Activated naive CD4-positive, alpha-beta T cell treated with anti-CD3 and anti-CD28 coated beads, Interleukin-2, amount 10 ng/mL, durations not matched to agents 7 days and 5 days (primary cell): ENCODE results near the gene VAMP8.
"Not testable (repeated sequence)": the region's sequence is repeated elsewhere in the genome, so short reads cannot be mapped to it uniquely, and the experiment has no call there.

Source experiments
- CTCF ChIA-PET: fragments of 350-600 bp; sonication (Branson Sonifier 250); formaldehyde crosslinking; loops from one replicate; lab custom pipeline; 2021; ENCODE audit warnings: antibody characterized with exemption; lab: Charles Lee
- DNase-seq: peaks from one replicate; pipeline ENCODE4 v3.0.0-alpha.2; 2020
- H3K27ac Mint-ChIP-seq: one replicate; pipeline ENCODE4 v1.8.0; 2021; ENCODE audit warnings: mild to moderate bottlenecking, moderate library complexity, mixed read lengths
- H3K27me3 Mint-ChIP-seq: one replicate; pipeline ENCODE4 v1.8.0; 2021; ENCODE audit warnings: mild to moderate bottlenecking, mixed read lengths
- H3K36me3 Mint-ChIP-seq: one replicate; pipeline ENCODE4 v1.8.0; 2021; ENCODE audit warnings: mixed read lengths
- H3K4me1 Mint-ChIP-seq: one replicate; pipeline ENCODE4 v1.8.0; 2021; ENCODE audit warnings: mixed read lengths
- H3K4me3 Mint-ChIP-seq: one replicate; pipeline ENCODE4 v1.8.0; 2021; ENCODE audit warnings: mild to moderate bottlenecking, moderate library complexity, mixed read lengths
- H3K9me3 Mint-ChIP-seq: one replicate; pipeline ENCODE4 v1.8.0; 2021; ENCODE audit warnings: mixed read lengths

VAMP8 gene

DNA sequence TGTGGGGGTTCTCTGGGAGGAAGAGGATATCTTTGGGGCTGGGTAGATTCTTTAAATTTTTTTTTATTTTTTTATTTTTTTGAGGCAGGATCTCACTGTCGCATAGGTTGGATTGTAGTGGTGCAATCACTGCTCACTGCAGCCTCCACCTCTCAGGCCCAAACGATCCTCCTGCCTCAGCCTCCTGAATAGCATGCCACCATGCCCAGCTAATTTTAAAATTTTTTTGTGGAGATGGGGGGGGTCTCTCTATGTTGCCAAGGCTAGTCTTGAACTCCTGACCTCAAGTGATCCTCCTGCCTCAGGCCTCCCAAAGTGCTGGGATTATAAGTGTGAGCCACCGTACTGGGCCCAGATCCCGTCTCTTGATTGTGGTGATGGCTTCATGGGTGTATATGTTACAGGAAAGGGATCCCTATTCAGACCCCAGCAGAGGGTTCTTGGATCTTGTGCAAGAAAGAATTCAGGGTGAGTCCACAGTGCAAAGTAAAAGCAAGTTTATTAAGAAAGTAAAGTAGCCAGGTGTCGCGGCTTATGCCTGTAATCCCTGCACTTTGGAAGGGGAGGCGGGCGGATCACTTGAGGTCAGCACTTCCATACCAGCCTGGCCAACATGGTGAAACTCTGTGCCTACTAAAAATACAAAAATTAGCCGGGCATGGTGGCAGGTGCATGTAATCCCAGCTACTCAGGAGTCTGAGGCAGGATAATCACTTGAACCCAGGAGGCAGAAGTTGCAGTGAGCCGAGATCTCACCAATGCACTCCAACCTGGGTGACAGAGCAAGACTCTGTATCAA lies 36.5 kb downstream of the VAMP8 start:
- Mint-ChIP-seq H3K27ac (no peak overlapping the region), H3K9me3 (no peaks in the 10 kb centered on the region), H3K4me1 (peaks cover 44% of the 10 kb centered on the region)

DNA sequence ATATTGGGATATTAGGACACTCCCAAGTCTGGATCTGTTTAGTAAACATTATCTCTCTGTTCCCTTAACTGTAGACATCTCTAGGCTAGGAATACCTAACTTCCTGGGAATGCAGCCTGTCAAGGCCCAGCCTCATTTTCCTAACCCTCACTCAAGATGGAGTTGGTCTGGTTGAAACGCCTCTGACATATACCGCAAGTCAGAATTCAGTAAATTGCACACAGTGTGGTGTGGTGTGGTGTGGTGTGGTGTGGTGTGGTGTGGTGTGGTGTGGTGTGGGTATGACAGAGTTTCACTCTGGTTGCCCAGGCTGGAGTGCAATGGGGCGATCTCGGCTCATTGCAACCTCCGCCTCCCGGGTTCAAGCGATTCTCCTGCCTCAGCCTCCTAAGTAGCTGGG lies 37.4 kb downstream of the VAMP8 start:
- Mint-ChIP-seq H3K4me1 (peaks cover 44% of the 10 kb centered on the region), H3K36me3 (peaks cover 26% of the 10 kb centered on the region), H3K27ac (peak overlapping the region; percentile 45)
- H3K4me3 Mint-ChIP-seq, H3K27me3 Mint-ChIP-seq, DNase-seq, H3K9me3 Mint-ChIP-seq: not testable (repeated sequence)
- CTCF ChIA-PET = interaction anchor here (0.6 kb wide), 1 partner anchor 482 kb away, joined by 3 read pairs; no protein-coding TSS in a partner anchor

More for the DNA sequence above, 36.5 kb downstream of the VAMP8 start:
- Mint-ChIP-seq H3K4me3 (no peak overlapping the region), H3K27me3 (no peaks in the 10 kb centered on the region), H3K36me3 (peaks cover 26% of the 10 kb centered on the region)
- no peak for DNase-seq
- CTCF ChIA-PET = no interaction called here

DNA sequence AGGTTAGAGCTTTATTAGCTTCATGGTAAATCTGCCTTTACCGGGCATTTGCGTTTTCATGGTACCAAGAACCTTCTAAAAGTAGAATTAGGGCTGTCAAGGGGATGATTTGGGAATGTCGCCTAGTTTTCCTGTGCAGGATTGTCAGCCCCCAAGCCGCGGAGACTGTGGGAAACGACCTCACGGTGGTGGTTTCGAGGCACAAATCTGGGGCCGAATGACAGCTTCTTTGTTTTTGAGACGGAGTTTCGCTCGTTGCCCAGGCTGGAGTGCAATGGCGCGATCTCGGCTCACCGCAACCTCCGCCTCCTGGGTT lies 38.0 kb downstream of the VAMP8 start:
- Mint-ChIP-seq H3K4me1 (peaks cover 40% of the 10 kb centered on the region), H3K27ac (peak overlapping the region; percentile 98), H3K27me3 (no peaks in the 10 kb centered on the region), H3K4me3 (peak overlapping the region; percentile 97), H3K9me3 (no peaks in the 10 kb centered on the region), H3K36me3 (peaks cover 22% of the 10 kb centered on the region)
- DNase-seq = no peak
- CTCF ChIA-PET = interaction anchor here (0.6 to 3.1 kb wide), 2 partner anchors 22 to 481 kb away, joined by 3 to 14 read pairs; no protein-coding TSS in a partner anchor

DNA sequence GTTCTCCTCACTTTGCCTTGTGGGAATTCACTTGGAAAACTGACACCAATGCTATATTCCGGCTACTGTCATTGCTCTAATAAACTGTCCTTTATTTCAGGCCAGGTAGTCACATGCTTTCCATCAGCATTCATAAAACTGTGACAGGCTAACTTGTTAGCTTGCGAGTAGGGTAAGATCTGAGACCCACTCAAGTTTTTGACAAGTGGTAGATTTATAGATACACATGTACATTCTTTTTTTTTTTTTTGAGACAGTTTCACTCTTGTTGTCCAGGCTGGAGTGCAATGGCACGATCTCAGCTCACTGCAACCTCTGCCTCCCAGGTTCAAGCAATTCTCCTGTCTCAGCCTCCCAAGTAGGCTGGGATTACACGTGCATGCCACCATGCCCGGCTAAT lies 40.3 kb downstream of the VAMP8 start:
- H3K9me3 Mint-ChIP-seq, DNase-seq, H3K27me3 Mint-ChIP-seq, H3K27ac Mint-ChIP-seq: not testable (repeated sequence)
- H3K4me1 Mint-ChIP-seq = peaks cover 30% of the 10 kb centered on the region
- peak overlapping the region; percentile 97 for H3K4me3 Mint-ChIP-seq
- H3K36me3 Mint-ChIP-seq = peaks cover 27% of the 10 kb centered on the region
- CTCF ChIA-PET = interaction anchor here (1.2 to 3.1 kb wide), 2 partner anchors 19 to 22 kb away, joined by 4 to 14 read pairs; no protein-coding TSS in a partner anchor

DNA sequence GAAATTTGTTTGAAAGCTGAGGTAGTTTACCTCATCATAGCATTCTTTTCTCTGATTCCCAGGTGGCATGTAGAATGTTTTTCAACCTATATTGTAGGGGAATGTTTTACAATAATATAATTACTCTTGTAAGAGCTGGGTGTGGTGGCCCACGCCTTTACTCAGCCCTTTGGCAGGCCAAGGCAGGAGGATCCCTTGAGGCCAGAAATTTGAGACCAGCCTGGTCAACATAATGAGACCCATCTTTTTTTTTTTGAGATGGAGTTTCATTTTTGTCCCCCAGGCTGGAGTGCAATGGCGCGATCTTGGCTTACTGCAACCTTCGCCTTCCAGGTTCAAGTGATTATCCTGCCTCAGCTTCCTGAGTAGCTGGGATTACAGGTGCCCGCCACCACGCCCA lies 42.2 kb downstream of the VAMP8 start:
- Mint-ChIP-seq H3K4me1 (peaks cover 30% of the 10 kb centered on the region), H3K4me3 (no peak overlapping the region), H3K27me3 (no peaks in the 10 kb centered on the region), H3K27ac (no peak overlapping the region), H3K9me3 (no peaks in the 10 kb centered on the region), H3K36me3 (peaks cover 42% of the 10 kb centered on the region)
- CTCF ChIA-PET = interaction anchor here (0.6 to 1.5 kb wide), 3 partner anchors 12 to 196 kb away, joined by 4 to 11 read pairs (median 5); no protein-coding TSS in a partner anchor
- DNase-seq = no peak

DNA sequence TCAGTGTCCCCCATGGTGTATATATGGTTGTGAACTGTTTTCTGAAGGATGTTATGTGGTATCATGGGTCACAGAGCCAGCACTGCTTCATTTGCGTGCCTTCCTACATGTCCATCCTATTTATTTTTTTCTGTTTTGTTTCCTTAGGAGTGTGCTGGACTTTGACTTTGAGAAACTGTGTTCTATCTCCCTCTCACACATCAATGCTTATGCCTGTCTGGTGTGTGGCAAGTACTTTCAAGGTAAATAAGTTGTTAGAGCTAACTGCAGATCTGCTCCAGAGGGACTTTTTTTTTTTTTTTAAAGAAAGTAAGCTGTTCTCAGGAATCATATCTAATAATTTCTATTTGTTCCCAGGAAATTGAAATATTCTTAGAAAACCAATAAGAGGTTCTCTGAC lies 44.0 kb downstream of the VAMP8 start:
- CTCF ChIA-PET = interaction anchor here (0.8 to 1.8 kb wide), 3 partner anchors 14 to 16 kb away, joined by 3 to 6 read pairs (median 5); no protein-coding TSS in a partner anchor
- H3K4me1 Mint-ChIP-seq = peaks cover 24% of the 10 kb centered on the region
- no peak for DNase-seq
- no peak overlapping the region for H3K27ac Mint-ChIP-seq
- H3K4me3 Mint-ChIP-seq = no peak overlapping the region
- no peaks in the 10 kb centered on the region for H3K9me3 Mint-ChIP-seq
- no peaks in the 10 kb centered on the region for H3K27me3 Mint-ChIP-seq
- H3K36me3 Mint-ChIP-seq = peaks cover 55% of the 10 kb centered on the region

DNA sequence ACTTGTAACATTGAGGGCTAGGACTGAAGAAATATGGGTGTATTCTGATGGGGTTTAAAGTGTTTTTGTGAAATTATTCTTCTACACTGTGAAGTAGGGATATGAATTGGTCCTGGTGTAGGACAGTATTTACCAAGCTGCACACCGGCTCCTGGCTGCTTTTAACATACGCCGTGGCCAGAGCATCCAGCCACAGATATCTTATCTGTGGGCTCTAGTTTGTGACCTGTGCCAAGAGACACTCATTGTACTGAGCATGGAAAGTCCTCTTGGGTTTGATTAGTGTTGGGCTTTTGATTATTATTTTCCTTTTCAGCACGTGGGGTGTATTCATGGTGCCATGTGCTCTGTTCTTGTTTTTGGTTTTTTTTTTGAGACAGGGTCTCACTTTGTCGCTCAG lies 46.6 kb downstream of the VAMP8 start:
- H3K27me3 Mint-ChIP-seq = no peaks in the 10 kb centered on the region
- no peak overlapping the region for H3K27ac Mint-ChIP-seq
- H3K36me3 Mint-ChIP-seq = peaks cover 55% of the 10 kb centered on the region

DNA sequence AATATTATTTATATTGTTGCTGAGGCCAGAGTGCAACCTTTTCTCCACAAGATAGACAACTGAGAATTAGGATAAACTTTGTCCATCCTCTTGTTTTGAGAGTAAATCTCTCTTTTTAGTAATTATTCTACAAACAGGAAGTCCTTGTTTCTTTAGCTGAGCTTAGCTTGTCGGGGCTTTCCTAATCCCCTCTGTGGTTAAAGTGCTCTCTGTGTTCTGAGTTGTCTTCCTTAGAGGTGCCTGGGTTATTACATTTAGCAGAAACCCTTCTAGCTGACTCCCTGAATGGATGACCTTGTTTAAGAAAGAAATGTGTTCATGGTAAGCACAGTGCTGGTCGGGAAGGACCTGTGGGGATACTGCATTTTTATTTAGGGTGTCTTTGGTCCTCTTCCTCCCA lies 51.3 kb downstream of the VAMP8 start:
- CTCF ChIA-PET = interaction anchor here (1.0 to 2.1 kb wide), 2 partner anchors 9 to 15 kb away, joined by 3 to 15 read pairs; no protein-coding TSS in a partner anchor
- H3K27me3 Mint-ChIP-seq = no peaks in the 10 kb centered on the region
- no peak for DNase-seq
- H3K9me3 Mint-ChIP-seq = no peaks in the 10 kb centered on the region
- H3K4me3 Mint-ChIP-seq = no peak overlapping the region
- peak overlapping the region; percentile 58 for H3K27ac Mint-ChIP-seq
- H3K4me1 Mint-ChIP-seq = peaks cover 12% of the 10 kb centered on the region
- H3K36me3 Mint-ChIP-seq = peaks cover 59% of the 10 kb centered on the region

More for the DNA sequence above, 46.6 kb downstream of the VAMP8 start:
- Mint-ChIP-seq H3K9me3 (no peaks in the 10 kb centered on the region), H3K4me3 (no peak overlapping the region), H3K4me1 (peaks cover 18% of the 10 kb centered on the region)
- no peak for DNase-seq
- CTCF ChIA-PET = no interaction called here

DNA sequence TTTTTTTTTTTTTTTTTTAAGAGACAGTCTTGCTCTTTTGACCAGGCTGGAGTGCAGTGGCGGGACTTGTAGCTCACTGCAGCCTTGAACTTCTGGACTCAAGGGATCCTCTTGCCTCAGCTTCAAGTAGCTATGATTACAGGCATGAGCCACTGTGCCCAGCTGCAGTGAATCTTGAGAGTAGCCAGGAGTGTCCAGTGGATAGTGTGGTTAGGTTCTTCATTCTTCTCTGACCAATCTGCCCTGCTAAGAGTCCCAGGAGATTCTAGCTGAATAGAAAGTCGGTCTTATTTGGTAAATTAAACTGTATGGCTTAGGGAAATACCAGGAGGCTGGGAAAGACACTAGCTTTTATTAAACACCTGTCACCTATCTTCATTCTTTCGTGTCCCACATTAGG lies 53.9 kb downstream of the VAMP8 start:
- CTCF ChIA-PET = interaction anchor here (0.7 to 1.4 kb wide), 3 partner anchors 11 to 183 kb away, joined by 3 to 4 read pairs (median 3); no protein-coding TSS in a partner anchor
- Mint-ChIP-seq H3K9me3 (no peaks in the 10 kb centered on the region), H3K27ac (peak overlapping the region; percentile 67), H3K4me1 (peaks cover 12% of the 10 kb centered on the region), H3K36me3 (peaks cover 52% of the 10 kb centered on the region), H3K27me3 (no peaks in the 10 kb centered on the region), H3K4me3 (no peak overlapping the region)
- no peak for DNase-seq
